Activated T-cell treated with anti-CD3 and anti-CD28 coated beads, Interleukin-2, amount 50 U/mL, for 72 hours (primary cell): Measurements from ENCODE around the gene CCBE1. TPM values are rescaled to one million over a fixed set of nuclear protein-coding genes. Genes with fewer than 3 reads are reported as not detected.

ENCODE experiments used
- ATAC-seq, 2 donors: fragments of 150-1000 bp; cut with Tn5 transposase; replicated peaks in 1 of 2; 2 replicates each; pipeline ENCODE4 v1.10.0; 2021; ENCODE audit warnings: moderate library complexity in 2 of 2, mild to moderate bottlenecking in 1 of 2
- DNase-seq, 2 donors: peaks; one replicate each; pipeline ENCODE4 v3.0.0; 2021 to 2022; ENCODE audit warnings: mixed read lengths in 1 of 2
- H3K27ac Mint-ChIP-seq: one replicate; pipeline ENCODE4 v1.8.0; 2022; ENCODE audit warnings: mild to moderate bottlenecking, moderate library complexity, mixed read lengths
- H3K27me3 Mint-ChIP-seq: one replicate; pipeline ENCODE4 v1.8.0; 2022; ENCODE audit warnings: low read depth, mixed read lengths
- H3K36me3 Mint-ChIP-seq, 2 donors: one replicate each; pipeline ENCODE4 v1.8.0; 2022; ENCODE audit warnings: mixed read lengths in 2 of 2, mild to moderate bottlenecking in 1 of 2; ENCODE audit not compliant: insufficient read depth in 2 of 2
- H3K4me1 Mint-ChIP-seq: one replicate; pipeline ENCODE4 v1.8.0; 2022; ENCODE audit warnings: low read depth, mixed read lengths
- H3K4me3 Mint-ChIP-seq, 2 donors: one replicate each; pipeline ENCODE4 v1.8.0; 2022; ENCODE audit warnings: mild to moderate bottlenecking in 2 of 2, mixed read lengths in 2 of 2, moderate library complexity in 2 of 2
- H3K9me3 Mint-ChIP-seq, 2 donors: one replicate each; pipeline ENCODE4 v1.8.0; 2022; ENCODE audit warnings: mixed read lengths in 2 of 2
- total RNA-seq, 2 donors: library from RNA; stranded (reverse); gene quantifications; one replicate each; pipeline ENCODE4 v1.2.3, GENCODE V29; 2022

Gene CCBE1
- total RNA-seq, 2 donors from 2014 or later: 0.81 to 1.2 TPM

DNA sequence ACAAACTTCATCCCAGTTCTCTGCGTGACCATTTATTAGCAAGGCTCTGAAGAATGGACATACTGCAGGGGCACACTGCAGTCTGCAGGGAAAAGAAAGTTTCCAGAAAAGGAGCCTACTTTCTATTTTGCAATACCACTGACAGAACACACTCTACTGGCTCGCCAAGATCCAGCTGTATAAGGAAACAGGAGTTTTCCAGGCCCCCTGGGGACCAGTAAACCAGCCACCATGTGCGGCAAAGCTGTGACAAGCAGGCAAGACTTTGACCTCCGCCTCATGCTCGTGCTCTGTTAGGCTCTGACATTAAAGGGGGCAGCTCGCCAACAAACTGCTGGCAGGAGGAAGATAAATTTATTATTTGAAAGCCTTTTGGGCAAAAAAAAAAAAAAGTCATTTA, 67.3 kb downstream of the CCBE1 start:
- H3K4me1 Mint-ChIP-seq: no peaks in the 10 kb centered on the region
- no peak overlapping the region for H3K4me3 Mint-ChIP-seq
- peaks cover 11% of the 10 kb centered on the region for H3K27me3 Mint-ChIP-seq
- no peak for ATAC-seq
- H3K27ac Mint-ChIP-seq: no peak overlapping the region
- no peaks in the 10 kb centered on the region for H3K36me3 Mint-ChIP-seq
- no peak for DNase-seq
- H3K9me3 Mint-ChIP-seq: peaks cover 0 to 4% of the 10 kb centered on the region in 2 donors

GRCh38 chr18:59628995-59629394, 68.2 kb downstream of the CCBE1 start:
- peaks cover 13% of the 10 kb centered on the region for H3K27me3 Mint-ChIP-seq
- DNase-seq (no peak), ATAC-seq (no peak)
- no peak overlapping the region for H3K27ac Mint-ChIP-seq
- H3K36me3 Mint-ChIP-seq: no peaks in the 10 kb centered on the region
- H3K9me3 Mint-ChIP-seq: peaks cover 0 to 4% of the 10 kb centered on the region in 2 donors
- H3K4me1 Mint-ChIP-seq: no peaks in the 10 kb centered on the region
- no peak overlapping the region for H3K4me3 Mint-ChIP-seq

- no peaks in the 10 kb centered on the region for H3K4me1 Mint-ChIP-seq
- H3K27ac Mint-ChIP-seq: no peak overlapping the region
- no peak for ATAC-seq
- H3K4me3 Mint-ChIP-seq: no peak overlapping the region
- H3K36me3 Mint-ChIP-seq: no peaks in the 10 kb centered on the region
- H3K9me3 Mint-ChIP-seq: peaks cover 0 to 4% of the 10 kb centered on the region in 2 donors
- no peak for DNase-seq
- H3K27me3 Mint-ChIP-seq: peaks cover 22% of the 10 kb centered on the region
These were observed 69.8 kb downstream of the CCBE1 start for GRCh38 chr18:59627414-59627813.

DNA sequence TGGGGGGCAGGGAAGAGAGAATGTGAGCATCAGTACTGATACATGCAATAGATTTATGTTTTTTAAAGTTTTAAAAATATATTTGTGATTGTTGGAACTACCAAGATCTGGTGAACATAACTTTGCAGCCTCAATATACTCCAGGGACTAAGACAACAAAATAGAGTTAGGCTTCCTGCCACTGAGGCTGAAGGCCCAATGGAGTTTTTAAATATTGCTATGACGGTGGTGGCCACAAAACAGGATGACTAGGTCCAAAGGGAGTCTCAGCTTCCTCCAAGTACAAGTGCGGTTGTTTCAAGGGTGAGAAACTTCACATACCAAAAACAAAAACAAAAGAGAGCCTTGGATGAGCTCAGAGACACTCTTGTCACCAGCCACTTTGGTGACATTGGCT, 72.9 kb downstream of the CCBE1 start:
- H3K27ac Mint-ChIP-seq: no peak overlapping the region

GRCh38 chr18:59623456-59624368, 73.5 kb downstream of the CCBE1 start:
- no peaks in the 10 kb centered on the region for H3K36me3 Mint-ChIP-seq

More for the DNA sequence above, 72.9 kb downstream of the CCBE1 start:
- H3K4me3 Mint-ChIP-seq: no peak overlapping the region
- peaks cover 25% of the 10 kb centered on the region for H3K27me3 Mint-ChIP-seq
- H3K4me1 Mint-ChIP-seq: no peaks in the 10 kb centered on the region
- H3K36me3 Mint-ChIP-seq: no peaks in the 10 kb centered on the region
- no peak for DNase-seq
- H3K9me3 Mint-ChIP-seq: peaks cover 0 to 3% of the 10 kb centered on the region in 2 donors
- no peak for ATAC-seq

GRCh38 chr18:59621027-59621426, 76.2 kb downstream of the CCBE1 start:
- no peak overlapping the region for H3K27ac Mint-ChIP-seq
- ATAC-seq (no peak), DNase-seq (no peak)
- H3K4me3 Mint-ChIP-seq: no peak overlapping the region
- H3K27me3 Mint-ChIP-seq: peaks cover 19% of the 10 kb centered on the region
- no peaks in the 10 kb centered on the region for H3K36me3 Mint-ChIP-seq
- no peaks in the 10 kb centered on the region for H3K9me3 Mint-ChIP-seq
- no peaks in the 10 kb centered on the region for H3K4me1 Mint-ChIP-seq

More at GRCh38 chr18:59623456-59624368, 73.5 kb downstream of the CCBE1 start:
- H3K27me3 Mint-ChIP-seq: peaks cover 19% of the 10 kb centered on the region
- ATAC-seq: no peak
- DNase-seq: no peak
- H3K9me3 Mint-ChIP-seq: no peaks in the 10 kb centered on the region
- H3K27ac Mint-ChIP-seq: no peak overlapping the region
- no peak overlapping the region for H3K4me3 Mint-ChIP-seq
- H3K4me1 Mint-ChIP-seq: no peaks in the 10 kb centered on the region

- Mint-ChIP-seq H3K4me3 (no peak overlapping the region), H3K27ac (no peak overlapping the region), H3K4me1 (no peaks in the 10 kb centered on the region), H3K9me3 (no peaks in the 10 kb centered on the region), H3K27me3 (peaks cover 24% of the 10 kb centered on the region), H3K36me3 (no peaks in the 10 kb centered on the region)
- ATAC-seq: no peak
- DNase-seq: no peak
These were observed 76.8 kb downstream of the CCBE1 start for GRCh38 chr18:59620381-59620780.

DNA sequence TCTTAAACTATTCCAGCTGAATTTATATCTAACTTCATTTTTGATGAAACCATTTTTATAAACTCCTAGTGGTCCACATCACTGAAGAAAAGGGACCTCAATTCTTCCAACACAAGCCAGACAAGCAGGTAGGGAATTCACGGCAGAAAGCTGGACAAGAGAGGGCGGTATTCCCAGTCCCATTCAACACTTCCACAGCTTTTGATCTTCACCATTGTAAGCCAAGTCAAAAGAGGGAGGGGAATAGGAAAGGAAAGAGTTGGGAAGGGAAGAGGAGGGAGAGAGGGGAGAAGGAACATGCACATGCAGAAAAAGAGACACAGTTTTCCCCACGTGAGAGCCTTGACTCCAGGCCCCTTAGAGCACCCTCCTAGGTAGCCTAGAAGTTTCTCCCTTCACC, 77.4 kb downstream of the CCBE1 start:
- Mint-ChIP-seq H3K9me3 (no peaks in the 10 kb centered on the region), H3K4me1 (no peaks in the 10 kb centered on the region)
- DNase-seq: no peak

GRCh38 chr18:59617468-59617932, 79.7 kb downstream of the CCBE1 start:
- Mint-ChIP-seq H3K27me3 (peaks cover 19% of the 10 kb centered on the region), H3K9me3 (no peaks in the 10 kb centered on the region), H3K27ac (no peak overlapping the region), H3K4me3 (no peak overlapping the region), H3K36me3 (no peaks in the 10 kb centered on the region), H3K4me1 (no peaks in the 10 kb centered on the region)
- no peak for ATAC-seq
- no peak for DNase-seq

More for the DNA sequence above, 77.4 kb downstream of the CCBE1 start:
- ATAC-seq: no peak
- H3K27me3 Mint-ChIP-seq: peaks cover 30% of the 10 kb centered on the region
- no peak overlapping the region for H3K4me3 Mint-ChIP-seq
- H3K36me3 Mint-ChIP-seq: no peaks in the 10 kb centered on the region
- H3K27ac Mint-ChIP-seq: no peak overlapping the region

DNA sequence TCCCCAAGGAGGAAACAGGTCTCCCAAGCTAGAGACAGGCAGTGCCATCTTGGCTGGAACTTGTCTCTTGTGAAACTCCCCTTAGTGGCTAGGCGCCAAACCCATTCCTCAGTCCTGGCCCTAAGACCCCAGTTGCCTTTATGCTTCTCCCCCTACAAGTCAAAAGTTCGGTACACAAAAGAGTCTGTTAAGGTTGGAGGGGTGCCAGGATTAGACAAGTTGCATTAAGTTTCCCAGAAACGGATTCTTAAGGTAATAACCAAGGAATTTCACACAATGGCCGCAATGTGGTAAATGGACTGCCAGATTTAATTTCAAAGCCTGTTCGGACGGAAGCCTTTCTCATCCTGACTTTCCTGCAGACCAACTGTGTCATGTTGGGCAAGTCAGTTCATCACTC, 80.7 kb downstream of the CCBE1 start:
- H3K27me3 Mint-ChIP-seq: peaks cover 13% of the 10 kb centered on the region
- ATAC-seq (no peak), DNase-seq (no peak)
- no peak overlapping the region for H3K4me3 Mint-ChIP-seq
- no peak overlapping the region for H3K27ac Mint-ChIP-seq
- H3K36me3 Mint-ChIP-seq: no peaks in the 10 kb centered on the region
- H3K9me3 Mint-ChIP-seq: no peaks in the 10 kb centered on the region
- H3K4me1 Mint-ChIP-seq: no peaks in the 10 kb centered on the region

DNA sequence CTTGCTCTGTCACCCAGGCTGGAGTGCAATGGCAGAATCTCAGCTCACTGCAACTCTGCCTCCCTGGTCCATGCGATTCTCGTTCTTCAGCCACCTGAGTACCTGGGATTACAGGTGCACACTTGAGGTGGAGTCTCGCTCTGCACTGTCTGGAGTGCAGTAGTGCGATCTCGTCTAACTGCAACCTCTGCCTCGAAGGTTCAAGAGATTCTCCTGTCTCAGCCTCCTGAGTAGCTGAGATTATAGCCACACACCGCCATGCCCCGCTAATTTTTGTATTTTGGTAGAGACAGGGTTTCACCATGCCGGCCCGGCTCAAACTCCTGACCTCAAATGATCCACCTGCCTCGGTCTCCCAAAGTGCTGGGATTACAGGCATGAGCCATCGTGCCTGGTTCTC, 83.3 kb downstream of the CCBE1 start:
- no peak overlapping the region for H3K27ac Mint-ChIP-seq
- peaks cover 0 to 4% of the 10 kb centered on the region in 2 donors for H3K9me3 Mint-ChIP-seq
- ATAC-seq: no peak
- no peak for DNase-seq
- peaks cover 11% of the 10 kb centered on the region for H3K27me3 Mint-ChIP-seq
- no peak overlapping the region for H3K4me3 Mint-ChIP-seq
- no peaks in the 10 kb centered on the region for H3K36me3 Mint-ChIP-seq
- no peaks in the 10 kb centered on the region for H3K4me1 Mint-ChIP-seq

DNA sequence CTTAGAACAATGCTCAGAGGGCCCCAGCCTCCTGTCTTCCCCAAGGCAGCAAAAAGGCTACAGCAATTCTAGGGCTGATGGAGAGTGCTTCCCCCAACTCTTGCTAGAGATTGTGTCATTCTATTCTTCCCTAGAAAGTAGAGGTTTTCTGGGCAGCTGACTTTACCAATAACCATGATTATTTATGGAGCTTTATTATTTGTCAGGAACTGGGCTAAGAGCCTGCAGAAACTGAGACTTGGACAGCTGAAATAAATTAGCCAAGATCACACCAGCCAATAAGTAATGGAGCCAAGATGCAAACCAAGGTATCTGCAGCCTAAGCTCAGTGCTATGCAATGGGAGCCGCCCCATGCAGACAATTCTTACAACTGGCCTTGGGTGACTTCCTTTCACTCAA, 84.8 kb downstream of the CCBE1 start:
- Mint-ChIP-seq H3K36me3 (no peaks in the 10 kb centered on the region), H3K27me3 (peaks cover 11% of the 10 kb centered on the region), H3K27ac (no peak overlapping the region), H3K4me3 (no peak overlapping the region), H3K9me3 (peaks cover 0 to 4% of the 10 kb centered on the region in 2 donors), H3K4me1 (no peaks in the 10 kb centered on the region)
- DNase-seq (no peak), ATAC-seq (no peak)

- no peak for DNase-seq
- Mint-ChIP-seq H3K27me3 (peaks cover 8% of the 10 kb centered on the region), H3K4me1 (no peaks in the 10 kb centered on the region), H3K27ac (no peak overlapping the region), H3K4me3 (no peak overlapping the region), H3K9me3 (peaks cover 0 to 4% of the 10 kb centered on the region in 2 donors), H3K36me3 (no peaks in the 10 kb centered on the region)
- ATAC-seq: no peak
These were observed 86.6 kb downstream of the CCBE1 start for GRCh38 chr18:59610546-59611140.
